ENCODE data around the gene EIF2B1.
"Not testable (repeated sequence)": the region's sequence is repeated elsewhere in the genome, so short reads cannot be mapped to it uniquely, and the experiment has no call there.

- TF ChIP-seq TAF1, POLR2A, POLR2AphosphoS5 (IDR thresholded peaks at IDR 0.05; ENCODE audit: low read depth, low read length): not testable (repeated sequence)
Observed at GRCh38 chr12:123578829-123579228, 54.7 kb downstream of the EIF2B1 start.
